Natural killer cell (primary cell): ENCODE measurements around the gene CERS3. TPM values are rescaled to one million over a fixed set of nuclear protein-coding genes. Genes with fewer than 3 reads are reported as not detected.

Source experiments
- ATAC-seq, 3 donors: fragments of 150-1000 bp in 2 of 3; fragments of 200-7000 bp in 1 of 3; cut with Tn5 transposase; 1 replicate in 1 of 3; 2 replicates in 2 of 3; pipeline ENCODE4 v1.10.0; 2021; ENCODE audit warnings: mild to moderate bottlenecking in 2 of 3, moderate library complexity in 2 of 3
- DNase-seq, 2 donors: peaks; one replicate each; pipeline versions ENCODE4 v3.0.0 to v3.0.0-alpha.2; 2013 to 2021; ENCODE audit warnings: mixed read lengths in 1 of 2
- H3K27ac ChIP-seq: one replicate; pipeline ENCODE4 v1.5.1; 2013; ENCODE audit warnings: mild to moderate bottlenecking, low read length
- H3K27me3 ChIP-seq: one replicate; pipeline ENCODE4 v1.6.1; 2013; ENCODE audit warnings: low read length; ENCODE audit not compliant: control insufficient read depth, insufficient read depth
- H3K36me3 ChIP-seq: one replicate; pipeline ENCODE4 v1.6.1; 2013; ENCODE audit warnings: low read length; ENCODE audit not compliant: control insufficient read depth, insufficient read depth
- H3K4me1 ChIP-seq: one replicate; pipeline ENCODE4 v1.6.1; 2013; ENCODE audit warnings: low read length; ENCODE audit not compliant: control insufficient read depth, insufficient read depth
- H3K4me3 ChIP-seq: one replicate; pipeline ENCODE4 v1.5.1; 2013; ENCODE audit warnings: low read length
- H3K9me3 ChIP-seq: one replicate; pipeline ENCODE4 v1.6.1; 2013; ENCODE audit warnings: low read length; ENCODE audit not compliant: control insufficient read depth, insufficient read depth
- H3K27ac Mint-ChIP-seq, 2 donors: one replicate each; pipeline ENCODE4 v1.8.0; 2022; ENCODE audit warnings: mild to moderate bottlenecking in 2 of 2, mixed read lengths in 2 of 2, moderate library complexity in 1 of 2
- H3K27me3 Mint-ChIP-seq, 2 donors: one replicate each; pipeline ENCODE4 v1.8.0; 2022; ENCODE audit warnings: low read depth in 2 of 2, mixed read lengths in 2 of 2
- H3K36me3 Mint-ChIP-seq: one replicate; pipeline ENCODE4 v1.8.0; 2022; ENCODE audit warnings: mixed read lengths
- H3K4me1 Mint-ChIP-seq, 2 donors: one replicate each; pipeline ENCODE4 v1.8.0; 2022; ENCODE audit warnings: mixed read lengths in 2 of 2
- H3K4me3 Mint-ChIP-seq: one replicate; pipeline ENCODE4 v1.8.0; 2022; ENCODE audit warnings: mild to moderate bottlenecking, moderate library complexity, mixed read lengths
- H3K9me3 Mint-ChIP-seq, 2 donors: one replicate each; pipeline ENCODE4 v1.8.0; 2022; ENCODE audit warnings: mixed read lengths in 2 of 2
- CTCF ChIP-seq: fragments of 200-600 bp; IDR thresholded peaks from one replicate; pipeline ENCODE4 v1.8.0; 2022; ENCODE audit warnings: antibody characterized with exemption
- WGBS: methylation state at CpG from one replicate; pipeline ENCODE4 v1.1.7; 2013; ENCODE audit warnings: missing lambda C conversion rate; ENCODE audit not compliant: insufficient coverage; 5-methylcytosine and 5-hydroxymethylcytosine counted together
- intact Hi-C: fragments of 100-400 bp; cut with micrococcal nuclease; formaldehyde crosslinking; loops from one replicate; pipeline ENCODE4 v1.14.2; 2022
- total RNA-seq, 4 donors: library from RNA; stranded (reverse); fragments of 120-200 nt in 1 of 4; gene quantifications; one replicate each; pipeline versions ENCODE4 v1.2.3 to v1.2.4, GENCODE V29; 2013 to 2022

Gene CERS3
- total RNA-seq, 3 donors from 2014 or later (not counting 1 experiment from before 2014, with no cell fraction given), result 0.40 to 0.90 (median 0.48) TPM

DNA sequence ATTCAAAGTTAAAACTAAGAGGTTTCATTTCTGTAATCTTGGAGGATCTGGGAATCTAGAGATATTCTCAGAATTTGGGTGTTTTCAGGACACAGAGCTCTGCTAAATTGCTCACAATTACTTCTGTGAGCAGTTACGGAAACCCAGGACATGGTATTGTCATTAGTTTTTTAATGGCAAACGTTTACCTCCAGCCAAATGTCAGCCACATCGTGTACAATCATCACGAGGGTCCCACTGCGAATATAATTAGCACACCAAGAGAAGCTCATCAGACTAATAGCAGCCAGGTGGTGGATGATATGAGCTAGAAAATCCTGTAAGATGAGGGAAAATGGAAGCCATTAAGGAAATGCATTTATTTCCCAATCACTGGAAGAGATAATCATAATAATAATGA lies 56.0 kb downstream of the CERS3 start:
- Mint-ChIP-seq H3K36me3 (peaks cover 16% of the 10 kb centered on the region), H3K4me1 (no peaks in the 10 kb centered on the region)

DNA sequence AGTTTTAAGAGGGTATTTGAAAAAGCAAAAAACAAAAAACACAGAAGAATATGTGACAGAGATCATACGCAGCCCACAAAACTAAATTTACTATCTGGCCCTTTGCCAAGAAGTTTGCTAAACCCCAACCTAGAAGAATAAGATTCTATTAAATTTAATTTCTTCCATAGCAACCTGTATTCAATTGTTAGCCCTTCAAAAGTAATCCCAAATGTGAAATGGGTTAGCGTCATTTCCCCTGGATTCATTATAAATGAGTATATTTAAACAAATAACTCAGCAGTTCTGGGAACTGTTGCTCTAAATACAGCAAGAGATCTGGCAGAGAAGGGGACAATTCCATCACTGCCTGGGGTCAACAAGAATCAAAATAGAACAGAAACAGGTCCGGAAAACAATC lies 56.8 kb downstream of the CERS3 start:
- no peaks in the 10 kb centered on the region for H3K4me1 Mint-ChIP-seq
- Histone ChIP-seq H3K4me3 (no peak overlapping the region), H3K9me3 (no peaks in the 10 kb centered on the region), H3K27me3 (no peaks in the 10 kb centered on the region), H3K4me1 (no peaks in the 10 kb centered on the region), H3K27ac (no peak overlapping the region), H3K36me3 (no peaks in the 10 kb centered on the region)
- DNase-seq (no peak), ATAC-seq (no peak)
- H3K36me3 Mint-ChIP-seq, result peaks cover 8% of the 10 kb centered on the region
- no peaks in the 10 kb centered on the region for H3K9me3 Mint-ChIP-seq
- no peak for TF ChIP-seq CTCF
- intact Hi-C loops, result no loop called here
- no peak overlapping the region for H3K27ac Mint-ChIP-seq
- no peak overlapping the region for H3K4me3 Mint-ChIP-seq
- WGBS, result 89% methylated on average over 3 of the region's 3 CpGs
- peaks cover 0 to 23% of the 10 kb centered on the region in 2 donors for H3K27me3 Mint-ChIP-seq

More for the DNA sequence above, 56.0 kb downstream of the CERS3 start:
- intact Hi-C loops, result no loop called here
- ATAC-seq, result no peak
- Histone ChIP-seq H3K27ac (no peak overlapping the region), H3K4me1 (no peaks in the 10 kb centered on the region), H3K36me3 (no peaks in the 10 kb centered on the region), H3K4me3 (no peak overlapping the region), H3K27me3 (no peaks in the 10 kb centered on the region), H3K9me3 (no peaks in the 10 kb centered on the region)
- no peak overlapping the region for H3K4me3 Mint-ChIP-seq
- TF ChIP-seq CTCF, result no peak
- H3K27me3 Mint-ChIP-seq, result peaks cover 0 to 23% of the 10 kb centered on the region in 2 donors
- H3K9me3 Mint-ChIP-seq, result peaks cover under 1 to 4% of the 10 kb centered on the region in 2 donors
- no peak for DNase-seq
- no peak overlapping the region for H3K27ac Mint-ChIP-seq
- 88% methylated on average over 3 of the region's 5 CpGs for WGBS

DNA sequence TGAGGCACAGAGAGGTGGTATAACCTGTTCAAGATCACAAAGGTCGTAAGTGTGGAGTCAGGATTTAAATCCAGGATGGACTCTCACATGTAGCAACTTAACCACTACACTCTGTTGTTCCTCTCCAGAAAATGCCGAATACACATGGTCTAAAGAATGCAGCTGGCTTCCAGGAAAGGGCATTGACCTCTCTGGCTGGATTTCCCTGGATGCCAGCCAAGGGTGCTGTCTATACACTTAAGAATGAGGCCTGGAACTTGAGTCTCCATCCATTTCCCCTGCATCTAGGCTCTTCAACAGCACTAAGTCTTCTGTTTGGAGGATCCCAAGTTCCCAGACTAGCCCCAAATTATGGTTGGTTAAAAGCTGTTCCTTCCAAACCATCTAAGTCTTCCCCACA lies 60.5 kb downstream of the CERS3 start:
- no peak overlapping the region for H3K27ac Mint-ChIP-seq
- no peak for DNase-seq
- H3K27me3 Mint-ChIP-seq, result peaks cover 0 to 17% of the 10 kb centered on the region in 2 donors
- no peak overlapping the region for H3K4me3 ChIP-seq
- H3K4me3 Mint-ChIP-seq, result no peak overlapping the region
- H3K27me3 ChIP-seq, result no peaks in the 10 kb centered on the region
- no peaks in the 10 kb centered on the region for H3K9me3 ChIP-seq
- 84% methylated on average over 2 of the region's 2 CpGs for WGBS
- H3K36me3 Mint-ChIP-seq, result no peaks in the 10 kb centered on the region
- intact Hi-C loops, result no loop called here
- no peaks in the 10 kb centered on the region for H3K4me1 ChIP-seq
- ATAC-seq, result no peak
- H3K36me3 ChIP-seq, result no peaks in the 10 kb centered on the region
- TF ChIP-seq CTCF, result no peak
- H3K9me3 Mint-ChIP-seq, result no peaks in the 10 kb centered on the region
- no peak overlapping the region for H3K27ac ChIP-seq
- H3K4me1 Mint-ChIP-seq, result no peaks in the 10 kb centered on the region

DNA sequence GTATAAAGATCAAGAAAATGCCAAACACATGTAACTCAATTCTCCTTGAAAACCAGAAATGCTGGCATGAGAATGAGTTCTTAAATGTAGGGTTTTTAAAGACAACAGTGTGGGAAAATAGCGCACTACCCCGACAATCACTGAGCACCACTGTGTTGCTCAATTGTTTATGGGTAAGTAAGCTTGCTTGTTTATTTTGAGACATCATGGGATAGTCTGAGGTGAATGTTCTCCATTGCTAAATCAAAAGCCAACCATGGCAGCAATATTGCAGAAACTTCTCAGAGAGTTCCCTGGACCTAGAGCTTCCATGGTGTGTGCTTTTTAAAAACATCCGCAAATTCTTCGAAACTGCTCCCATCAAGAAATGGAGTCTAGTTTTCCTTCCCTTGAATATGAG lies 62.7 kb downstream of the CERS3 start:
- H3K27ac ChIP-seq, result no peak overlapping the region
- no peaks in the 10 kb centered on the region for H3K36me3 ChIP-seq
- intact Hi-C loops, result no loop called here
- no peaks in the 10 kb centered on the region for H3K9me3 Mint-ChIP-seq
- TF ChIP-seq CTCF, result no peak
- H3K9me3 ChIP-seq, result no peaks in the 10 kb centered on the region
- H3K4me1 ChIP-seq, result no peaks in the 10 kb centered on the region
- H3K27me3 ChIP-seq, result no peaks in the 10 kb centered on the region
- peaks cover 0 to 17% of the 10 kb centered on the region in 2 donors for H3K27me3 Mint-ChIP-seq
- H3K4me1 Mint-ChIP-seq, result no peaks in the 10 kb centered on the region
- ATAC-seq, result no peak
- H3K36me3 Mint-ChIP-seq, result no peaks in the 10 kb centered on the region
- 62% methylated on average over 4 of the region's 4 CpGs for WGBS
- no peak overlapping the region for H3K27ac Mint-ChIP-seq
- no peak overlapping the region for H3K4me3 Mint-ChIP-seq
- no peak for DNase-seq
- H3K4me3 ChIP-seq, result no peak overlapping the region
